GM10847 (cell line): ENCODE measurements around the gene CRB3.

Experiments used
- POLR2A ChIP-seq: IDR thresholded peaks from 2 replicates; pipeline ENCODE4 v1.6.1; 2011; ENCODE audit not compliant: insufficient read length; ENCODE audit errors: extremely low read depth

Gene CRB3

GRCh38 chr19:6452899-6453298 lies 11.2 kb upstream of the CRB3 start:
- no peak for TF ChIP-seq POLR2A

GRCh38 chr19:6453951-6454565 lies 10.0 kb upstream of the CRB3 start:
- TF ChIP-seq POLR2A = no peak

DNA sequence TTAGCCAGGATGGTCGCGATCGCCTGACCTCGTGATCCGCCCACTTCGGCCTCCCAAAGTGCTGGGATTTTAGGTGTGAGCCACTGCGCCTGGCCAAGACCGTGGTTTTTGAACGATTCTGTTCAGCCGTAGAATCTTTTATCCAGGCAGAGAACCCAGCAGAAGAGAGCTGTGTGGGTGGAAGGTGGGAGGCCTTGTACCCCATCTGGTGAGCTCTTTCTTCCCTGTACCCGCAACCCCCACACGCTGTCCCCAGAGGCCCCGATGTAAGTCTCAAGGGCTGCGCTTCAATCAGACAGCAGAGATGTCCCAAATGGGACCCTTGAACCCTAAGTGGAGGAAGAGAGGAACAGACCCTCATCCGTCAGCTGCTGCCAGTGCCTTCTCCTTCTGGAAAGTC lies 8.1 kb upstream of the CRB3 start:
- TF ChIP-seq POLR2A = no peak

- no peak for TF ChIP-seq POLR2A
These were observed 5.9 kb upstream of the CRB3 start for GRCh38 chr19:6457958-6458694.

GRCh38 chr19:6458695-6459261 lies 5.3 kb upstream of the CRB3 start:
- no peak for TF ChIP-seq POLR2A

DNA sequence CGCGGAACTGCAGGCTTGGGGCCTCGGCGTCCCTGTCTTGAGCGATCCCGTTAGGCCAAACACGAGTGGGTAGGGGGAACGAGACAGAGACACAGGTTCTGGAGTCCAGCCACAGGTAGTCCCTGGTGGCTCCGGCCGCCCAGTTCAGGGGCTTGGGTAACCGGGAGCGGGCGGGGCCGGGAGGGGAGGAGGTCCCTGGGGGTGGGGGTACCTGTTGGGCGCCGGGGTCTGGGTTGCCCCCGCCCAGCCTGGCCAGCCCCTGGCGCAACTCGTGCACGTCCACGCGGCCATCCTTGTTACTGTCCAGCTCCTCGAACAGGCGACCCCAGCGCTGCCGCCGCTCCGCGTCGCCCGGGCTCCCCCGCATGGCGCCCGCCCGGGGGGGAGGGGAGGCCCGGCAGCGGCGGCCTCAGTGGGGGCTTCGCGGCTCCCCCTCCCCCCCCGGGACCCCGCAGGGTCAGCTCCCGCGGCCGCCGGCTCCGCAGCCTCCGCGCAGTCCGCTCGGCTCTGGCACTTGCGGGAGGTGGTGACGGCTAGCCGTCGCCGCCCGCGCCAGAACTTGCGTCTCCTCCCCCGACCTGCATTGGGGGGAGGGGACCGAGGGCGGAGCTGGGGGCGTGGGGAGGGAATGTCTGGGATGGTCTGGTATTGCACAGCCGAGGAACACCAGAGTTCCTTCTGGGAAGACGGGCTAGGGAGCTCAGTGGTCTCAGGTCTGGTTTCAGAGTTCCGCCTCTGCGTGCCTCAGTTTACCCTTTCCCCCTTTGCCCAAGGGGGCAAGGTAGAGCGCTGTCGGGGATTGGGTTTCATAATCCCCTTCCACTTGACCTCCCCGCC lies 4.6 kb upstream of the CRB3 start, which contains the start of gene SLC25A23:
SLC25A23 (minus strand) TSS at position 531 of the 837 bp plus-strand sequence; CDS start at position 367, 164 bp downstream.
- peak; percentile 37 for TF ChIP-seq POLR2A

DNA sequence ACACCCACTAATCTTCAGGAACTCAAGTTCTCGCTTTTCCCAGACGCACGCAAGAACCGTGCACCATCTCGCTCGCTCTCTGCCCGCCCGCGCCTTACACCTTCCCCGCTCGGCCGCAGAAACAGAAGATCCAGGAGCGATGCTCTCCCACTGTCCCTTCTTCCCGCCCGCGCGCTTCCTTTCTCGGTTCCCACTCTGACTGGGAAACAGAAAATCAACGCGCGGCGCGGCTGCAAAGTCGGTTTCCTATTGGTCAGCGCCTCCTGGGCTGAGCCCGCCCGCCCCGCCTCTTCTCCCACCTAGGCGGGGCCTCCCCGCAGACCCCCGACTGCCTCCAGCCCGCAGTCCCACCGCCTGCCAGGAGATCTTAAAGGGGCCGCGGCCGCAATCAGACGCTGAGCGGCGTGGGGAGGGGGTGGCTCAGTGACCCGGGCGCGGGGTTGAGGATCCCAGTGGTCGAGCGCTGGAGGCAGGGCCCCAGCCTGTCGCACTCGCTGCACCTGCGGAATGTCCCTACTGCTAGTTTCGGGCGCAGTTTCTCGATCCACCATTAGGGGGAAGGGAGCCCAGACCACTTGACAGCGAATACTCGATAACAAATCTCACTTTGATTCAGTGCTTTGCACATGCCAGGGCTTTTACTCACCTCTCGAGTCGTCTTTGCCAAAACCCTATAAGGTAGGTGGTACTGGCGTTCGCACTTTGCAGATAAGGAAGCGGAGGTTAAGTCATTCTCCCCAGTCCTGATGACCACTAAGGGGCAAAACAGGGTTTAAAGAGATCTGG lies 3.8 kb upstream of the CRB3 start:
- TF ChIP-seq POLR2A = peak; percentile 35

DNA sequence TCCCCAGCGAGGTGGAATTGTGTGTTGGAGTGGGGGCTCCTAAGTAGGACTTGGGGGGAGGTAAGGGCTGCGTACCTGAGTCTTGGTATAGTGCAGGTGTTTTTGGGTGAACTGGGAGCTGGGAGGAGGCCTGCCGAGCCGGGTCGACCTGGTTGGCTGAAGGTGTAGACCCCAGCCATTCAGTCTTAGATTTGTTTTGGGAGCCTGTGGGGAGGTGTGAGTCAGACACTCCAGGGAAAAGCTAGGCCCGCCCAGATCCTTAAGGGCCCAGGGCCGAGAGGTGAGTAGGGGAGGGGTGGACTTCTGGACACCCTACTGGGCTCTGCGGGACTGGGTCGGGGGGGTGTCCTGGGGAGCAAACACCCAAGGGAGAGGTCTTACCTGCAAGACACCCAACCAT lies 935 bp downstream of the CRB3 start:
- no peak for TF ChIP-seq POLR2A

GRCh38 chr19:6465663-6466062 lies 1.6 kb downstream of the CRB3 start:
- TF ChIP-seq POLR2A = no peak

GRCh38 chr19:6466526-6467248 lies 2.6 kb downstream of the CRB3 start:
- no peak for TF ChIP-seq POLR2A

GRCh38 chr19:6467384-6467783 lies 3.3 kb downstream of the CRB3 start:
- TF ChIP-seq POLR2A = no peak

DNA sequence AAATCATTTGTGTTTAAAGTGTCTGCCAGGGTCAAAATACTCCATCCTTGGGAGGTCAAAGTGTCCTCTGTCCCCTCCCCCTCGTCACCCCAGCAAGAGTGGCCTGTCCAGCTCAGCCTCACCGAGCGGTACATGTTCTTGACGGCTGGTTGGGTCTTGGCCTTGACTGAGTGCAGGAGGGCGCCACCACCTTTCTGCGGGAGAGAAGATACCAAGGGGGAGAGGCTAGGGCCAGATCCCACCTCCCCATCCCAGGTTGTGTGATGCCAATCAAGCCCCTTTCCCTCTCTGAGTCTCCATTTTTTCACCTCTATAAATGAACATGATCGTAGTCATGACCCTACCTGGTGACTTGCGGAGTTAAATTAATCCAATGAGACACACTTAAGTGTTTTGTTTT lies 6.1 kb downstream of the CRB3 start:
- TF ChIP-seq POLR2A = no peak

DNA sequence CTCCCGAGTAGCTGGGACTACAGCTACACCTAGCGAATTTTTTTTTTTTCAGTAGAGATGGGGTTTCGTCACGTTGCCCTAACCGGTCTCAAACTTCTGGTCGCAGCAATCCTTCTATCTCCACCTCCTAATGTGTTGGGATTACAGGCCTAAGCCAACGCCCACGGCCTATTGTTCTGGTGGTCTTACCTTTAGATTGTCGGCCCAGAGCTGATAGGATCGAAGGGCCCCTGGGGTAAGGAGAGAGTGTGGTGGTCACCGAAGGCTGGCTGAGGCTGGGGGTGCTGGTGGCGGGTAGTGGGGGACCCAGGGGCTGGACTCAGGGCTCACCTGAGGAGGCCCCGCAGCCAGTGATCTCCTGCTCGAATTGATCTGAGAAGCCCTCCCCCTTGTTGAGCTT lies 7.0 kb downstream of the CRB3 start:
- TF ChIP-seq POLR2A = no peak

GRCh38 chr19:6472713-6473112 lies 8.6 kb downstream of the CRB3 start:
- TF ChIP-seq POLR2A = no peak
